ENCODE measurements around the gene HID1.
"Not testable (repeated sequence)": the region's sequence is repeated elsewhere in the genome, so short reads cannot be mapped to it uniquely, and the experiment has no call there.

Gene HID1

GRCh38 chr17:75006084-75006483, 33.5 kb upstream of the HID1 start:
- peaks cover 42% of the 10 kb centered on the region for H3K36me3 ChIP-seq (ENCODE audit: insufficient read depth, low read length)
- H3K4me3 ChIP-seq (ENCODE audit: low read length); H3K4me1 ChIP-seq (ENCODE audit: insufficient read depth, low read length); H3K27me3 ChIP-seq (ENCODE audit: insufficient read depth, low read length); H2AFZ ChIP-seq (ENCODE audit: low read depth, low read length); H3K9me3 ChIP-seq (ENCODE audit: low read length): not testable (repeated sequence)

DNA sequence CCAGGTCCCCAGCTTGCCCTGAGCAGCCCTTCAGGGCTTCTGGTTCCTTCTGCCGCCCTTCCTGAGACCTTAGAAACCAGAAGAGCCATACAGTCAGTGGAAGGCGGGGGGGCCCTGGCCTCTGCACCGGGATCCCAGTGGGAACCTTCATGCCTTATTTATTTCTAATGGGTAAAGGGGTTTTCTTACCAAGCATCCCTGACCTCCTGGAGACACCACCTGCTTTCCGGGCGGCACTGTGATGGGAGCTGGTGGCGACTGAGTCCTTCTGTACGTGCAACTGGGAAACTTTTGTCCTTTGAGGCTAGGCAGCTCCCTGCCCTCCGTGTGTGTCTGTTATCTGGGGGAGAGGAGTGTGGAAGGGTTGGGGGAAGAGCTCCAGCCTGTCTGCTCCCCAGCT, 32.7 kb upstream of the HID1 start:
- H3K27me3 ChIP-seq (ENCODE audit: insufficient read depth, low read length): no peaks in the 10 kb centered on the region
- no peaks in the 10 kb centered on the region for H3K9me3 ChIP-seq (ENCODE audit: low read length)
- no peak overlapping the region for H2AFZ ChIP-seq (ENCODE audit: low read depth, low read length)
- H3K36me3 ChIP-seq (ENCODE audit: insufficient read depth, low read length): peaks cover 42% of the 10 kb centered on the region
- no peak overlapping the region for H3K4me3 ChIP-seq (ENCODE audit: low read length)
- no peaks in the 10 kb centered on the region for H3K4me1 ChIP-seq (ENCODE audit: insufficient read depth, low read length)

GRCh38 chr17:75004371-75004770, 31.8 kb upstream of the HID1 start:
- H3K36me3 ChIP-seq (ENCODE audit: insufficient read depth, low read length): peaks cover 48% of the 10 kb centered on the region
- H3K4me3 ChIP-seq (ENCODE audit: low read length): no peak overlapping the region
- H3K9me3 ChIP-seq (ENCODE audit: low read length): no peaks in the 10 kb centered on the region
- H3K27me3 ChIP-seq (ENCODE audit: insufficient read depth, low read length): no peaks in the 10 kb centered on the region
- H2AFZ ChIP-seq (ENCODE audit: low read depth, low read length): no peak overlapping the region
- H3K4me1 ChIP-seq (ENCODE audit: insufficient read depth, low read length): no peaks in the 10 kb centered on the region

DNA sequence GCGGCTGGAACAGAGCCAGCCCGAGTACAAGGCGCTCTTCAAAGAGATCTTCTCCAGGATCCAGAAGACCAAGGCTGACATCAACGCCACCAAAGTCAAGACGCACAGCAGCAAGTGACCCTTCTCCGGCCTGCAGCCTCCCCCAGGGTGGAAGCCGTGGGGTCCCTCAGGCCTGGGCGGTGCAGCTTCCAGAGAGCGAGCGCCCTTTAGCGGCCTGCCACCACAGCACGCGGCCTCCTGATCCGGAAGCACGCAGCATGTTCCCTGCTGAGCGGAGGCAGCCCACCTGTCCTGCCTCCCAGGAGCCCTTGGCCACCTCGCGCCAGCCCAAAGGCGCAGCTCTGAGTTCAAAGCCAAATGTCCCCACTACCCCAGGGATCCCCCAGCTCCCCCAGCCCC, 31.4 kb upstream of the HID1 start:
- no peak overlapping the region for H3K4me3 ChIP-seq (ENCODE audit: low read length)
- no peaks in the 10 kb centered on the region for H3K4me1 ChIP-seq (ENCODE audit: insufficient read depth, low read length)
- H2AFZ ChIP-seq (ENCODE audit: low read depth, low read length): no peak overlapping the region
- no peaks in the 10 kb centered on the region for H3K27me3 ChIP-seq (ENCODE audit: insufficient read depth, low read length)
- no peaks in the 10 kb centered on the region for H3K9me3 ChIP-seq (ENCODE audit: low read length)
- peaks cover 51% of the 10 kb centered on the region for H3K36me3 ChIP-seq (ENCODE audit: insufficient read depth, low read length)

DNA sequence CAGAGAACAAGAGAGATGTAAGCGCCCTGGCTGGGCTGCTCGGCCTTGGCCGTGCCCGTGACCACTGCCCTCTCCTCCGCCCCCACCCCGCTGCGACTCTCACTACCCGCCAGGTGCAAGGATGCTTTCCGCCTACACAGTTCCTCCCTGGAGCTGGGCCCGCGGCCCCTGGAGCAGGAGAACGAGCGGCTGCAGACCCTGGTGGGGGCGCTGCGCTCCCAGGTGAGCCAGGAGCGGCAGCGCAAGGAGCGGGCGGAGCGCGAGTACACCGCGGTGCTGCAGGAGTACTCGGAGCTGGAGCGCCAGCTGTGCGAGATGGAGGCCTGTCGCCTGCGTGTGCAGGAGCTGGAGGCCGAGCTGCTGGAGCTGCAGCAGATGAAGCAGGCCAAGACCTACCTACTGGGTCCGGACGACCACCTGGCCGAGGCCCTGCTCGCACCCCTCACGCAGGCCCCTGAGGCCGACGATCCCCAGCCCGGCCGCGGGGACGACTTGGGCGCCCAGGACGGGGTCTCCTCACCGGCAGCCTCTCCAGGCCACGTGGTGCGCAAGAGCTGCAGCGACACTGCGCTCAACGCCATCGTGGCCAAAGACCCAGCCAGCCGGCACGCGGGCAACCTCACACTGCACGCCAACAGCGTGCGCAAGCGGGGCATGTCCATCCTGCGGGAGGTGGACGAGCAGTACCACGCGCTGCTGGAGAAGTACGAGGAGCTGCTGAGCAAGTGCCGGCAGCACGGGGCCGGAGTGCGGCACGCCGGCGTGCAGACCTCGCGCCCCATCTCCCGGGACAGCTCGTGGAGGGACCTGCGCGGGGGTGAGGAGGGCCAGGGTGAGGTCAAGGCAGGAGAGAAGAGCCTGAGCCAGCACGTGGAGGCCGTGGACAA, 30.8 kb upstream of the HID1 start:
- H3K9me3 ChIP-seq (ENCODE audit: low read length): no peaks in the 10 kb centered on the region
- peaks cover 54% of the 10 kb centered on the region for H3K36me3 ChIP-seq (ENCODE audit: insufficient read depth, low read length)
- H3K4me3 ChIP-seq (ENCODE audit: low read length): no peak overlapping the region
- no peaks in the 10 kb centered on the region for H3K27me3 ChIP-seq (ENCODE audit: insufficient read depth, low read length)
- no peaks in the 10 kb centered on the region for H3K4me1 ChIP-seq (ENCODE audit: insufficient read depth, low read length)
- no peak overlapping the region for H2AFZ ChIP-seq (ENCODE audit: low read depth, low read length)

DNA sequence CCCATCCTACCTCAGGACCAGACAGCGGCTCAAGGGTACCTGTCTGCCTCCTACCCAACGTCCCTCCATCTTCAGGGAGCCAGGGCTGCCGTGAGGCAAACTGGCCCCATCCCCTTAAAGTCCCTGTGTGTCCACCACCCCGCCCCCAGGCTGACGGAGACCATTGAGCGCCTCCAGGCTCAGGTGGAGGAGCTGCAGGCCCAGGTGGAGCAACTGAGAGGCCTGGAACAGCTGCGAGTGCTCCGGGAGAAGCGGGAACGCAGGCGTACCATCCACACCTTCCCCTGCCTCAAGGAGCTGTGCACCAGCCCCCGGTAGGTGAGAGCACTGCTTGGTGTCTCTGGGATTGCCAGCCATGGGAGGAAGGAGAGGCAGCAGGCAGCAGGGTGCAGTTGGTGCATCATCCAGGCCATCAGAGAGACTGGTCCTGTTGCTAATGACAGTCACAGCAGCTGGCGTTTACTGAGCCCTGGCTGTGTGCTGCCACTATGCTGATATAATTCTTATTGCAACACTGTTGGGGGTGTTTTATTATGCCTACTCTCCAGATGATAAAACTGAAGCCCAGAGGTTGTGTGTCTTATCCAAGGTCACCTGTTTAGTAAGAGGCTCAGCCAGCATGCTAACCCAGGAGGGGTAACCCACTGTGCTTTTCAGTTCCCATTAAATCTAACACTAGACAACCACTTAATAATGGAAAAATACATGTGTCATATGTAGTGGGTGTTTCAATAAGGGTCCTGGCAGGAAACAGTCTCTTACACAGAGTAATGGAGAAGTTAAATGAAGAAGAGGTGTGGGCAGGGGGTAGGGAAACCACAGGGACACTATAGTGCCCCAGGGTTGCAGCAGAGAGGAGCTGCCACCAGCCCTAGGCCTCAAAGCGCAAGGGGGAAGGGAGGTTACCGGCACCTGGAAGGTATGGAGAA, 29.6 kb upstream of the HID1 start:
- peaks cover 56% of the 10 kb centered on the region for H3K36me3 ChIP-seq (ENCODE audit: insufficient read depth, low read length)
- H3K27me3 ChIP-seq (ENCODE audit: insufficient read depth, low read length): no peaks in the 10 kb centered on the region
- H3K4me1 ChIP-seq (ENCODE audit: insufficient read depth, low read length): no peaks in the 10 kb centered on the region
- no peak overlapping the region for H3K4me3 ChIP-seq (ENCODE audit: low read length)
- no peaks in the 10 kb centered on the region for H3K9me3 ChIP-seq (ENCODE audit: low read length)
- no peak overlapping the region for H2AFZ ChIP-seq (ENCODE audit: low read depth, low read length)

GRCh38 chr17:74999523-74999922, 27.0 kb upstream of the HID1 start:
- Histone ChIP-seq H3K9me3 (ENCODE audit: low read length) (no peaks in the 10 kb centered on the region), H3K27me3 (ENCODE audit: insufficient read depth, low read length) (no peaks in the 10 kb centered on the region), H3K4me1 (ENCODE audit: insufficient read depth, low read length) (no peaks in the 10 kb centered on the region), H3K4me3 (ENCODE audit: low read length) (no peak overlapping the region), H3K36me3 (ENCODE audit: insufficient read depth, low read length) (peaks cover 49% of the 10 kb centered on the region), H2AFZ (ENCODE audit: low read depth, low read length) (no peak overlapping the region)

DNA sequence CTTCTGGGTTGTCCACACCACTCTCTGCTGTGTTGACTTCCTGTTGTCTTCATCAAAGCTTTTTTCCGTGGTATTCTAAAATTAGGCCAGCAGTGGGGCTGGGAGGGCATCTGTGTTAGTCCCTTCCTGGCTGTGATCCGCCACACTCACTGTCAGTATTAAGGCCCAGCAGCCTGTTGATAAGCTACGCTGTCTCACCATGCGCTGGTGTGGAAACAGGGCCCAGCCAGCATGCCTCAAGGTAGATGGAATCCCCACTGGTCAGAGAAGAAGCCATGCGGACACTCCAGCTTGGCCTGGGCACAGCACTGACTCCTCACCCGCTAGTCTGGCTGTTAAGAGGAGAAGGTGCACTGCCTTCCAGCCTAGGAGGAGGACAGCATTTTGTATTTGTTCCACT, 26.2 kb upstream of the HID1 start:
- Histone ChIP-seq H2AFZ (ENCODE audit: low read depth, low read length) (no peak overlapping the region), H3K4me3 (ENCODE audit: low read length) (no peak overlapping the region), H3K9me3 (ENCODE audit: low read length) (no peaks in the 10 kb centered on the region), H3K27me3 (ENCODE audit: insufficient read depth, low read length) (no peaks in the 10 kb centered on the region), H3K36me3 (ENCODE audit: insufficient read depth, low read length) (peaks cover 45% of the 10 kb centered on the region), H3K4me1 (ENCODE audit: insufficient read depth, low read length) (no peaks in the 10 kb centered on the region)

DNA sequence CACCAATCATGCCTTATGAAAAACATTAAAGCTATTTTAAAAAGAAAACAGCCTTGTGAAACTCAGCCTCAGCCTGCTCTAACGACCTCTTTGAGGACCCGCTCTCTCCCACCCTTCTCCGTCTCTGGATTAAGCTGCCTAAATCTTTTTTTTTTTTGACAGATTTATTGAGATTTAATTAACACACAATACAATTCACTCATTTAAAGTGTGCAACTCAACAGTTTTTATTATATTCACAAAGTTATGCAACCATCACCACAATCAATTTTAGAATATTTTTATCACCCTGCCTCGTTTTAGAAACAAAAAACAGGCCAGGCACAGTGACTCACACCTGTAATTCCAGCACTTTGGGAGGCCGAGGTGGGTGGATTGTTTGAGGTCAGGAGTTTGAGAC, 23.3 kb upstream of the HID1 start:
- no peaks in the 10 kb centered on the region for H3K9me3 ChIP-seq (ENCODE audit: low read length)
- H3K4me1 ChIP-seq (ENCODE audit: insufficient read depth, low read length): no peaks in the 10 kb centered on the region
- H3K4me3 ChIP-seq (ENCODE audit: low read length): no peak overlapping the region
- H3K36me3 ChIP-seq (ENCODE audit: insufficient read depth, low read length): peaks cover 22% of the 10 kb centered on the region
- no peaks in the 10 kb centered on the region for H3K27me3 ChIP-seq (ENCODE audit: insufficient read depth, low read length)
- H2AFZ ChIP-seq (ENCODE audit: low read depth, low read length): no peak overlapping the region

GRCh38 chr17:74994440-74994839, 21.9 kb upstream of the HID1 start:
- no peak overlapping the region for H3K4me3 ChIP-seq (ENCODE audit: low read length)
- H3K27me3 ChIP-seq (ENCODE audit: insufficient read depth, low read length): no peaks in the 10 kb centered on the region
- no peak overlapping the region for H2AFZ ChIP-seq (ENCODE audit: low read depth, low read length)
- no peaks in the 10 kb centered on the region for H3K9me3 ChIP-seq (ENCODE audit: low read length)
- H3K4me1 ChIP-seq (ENCODE audit: insufficient read depth, low read length): no peaks in the 10 kb centered on the region
- H3K36me3 ChIP-seq (ENCODE audit: insufficient read depth, low read length): peaks cover 16% of the 10 kb centered on the region

GRCh38 chr17:74992223-74992622, 19.7 kb upstream of the HID1 start:
- Histone ChIP-seq H3K27me3 (ENCODE audit: insufficient read depth, low read length) (no peaks in the 10 kb centered on the region), H3K36me3 (ENCODE audit: insufficient read depth, low read length) (peaks cover 8% of the 10 kb centered on the region), H3K4me1 (ENCODE audit: insufficient read depth, low read length) (peaks cover 10% of the 10 kb centered on the region), H3K4me3 (ENCODE audit: low read length) (no peak overlapping the region), H2AFZ (ENCODE audit: low read depth, low read length) (no peak overlapping the region), H3K9me3 (ENCODE audit: low read length) (no peaks in the 10 kb centered on the region)

GRCh38 chr17:74990581-74991105, 18.1 kb upstream of the HID1 start:
- H3K27me3 ChIP-seq (ENCODE audit: insufficient read depth, low read length): no peaks in the 10 kb centered on the region
- H3K36me3 ChIP-seq (ENCODE audit: insufficient read depth, low read length): peaks cover 6% of the 10 kb centered on the region
- no peaks in the 10 kb centered on the region for H3K9me3 ChIP-seq (ENCODE audit: low read length)
- H3K4me1 ChIP-seq (ENCODE audit: insufficient read depth, low read length): peaks cover 13% of the 10 kb centered on the region
- H3K4me3 ChIP-seq (ENCODE audit: low read length): no peak overlapping the region
- no peak overlapping the region for H2AFZ ChIP-seq (ENCODE audit: low read depth, low read length)
